HepG2 (cell line): ENCODE data around the gene MACROD2. TPM values are rescaled to one million over a fixed set of nuclear protein-coding genes. Genes with fewer than 3 reads are reported as not detected.

ENCODE experiments used
- ATAC-seq: fragments of 200-7000 bp; cut with Tn5 transposase; 3 replicates; pipeline ENCODE4 v1.9.1; 2020; ENCODE audit warnings: mild to moderate bottlenecking, moderate library complexity
- BruUV-seq: library from RNA; stranded (reverse); fragments of 400-500 nt; replicated peaks from 2 replicates; lab custom pipeline; 2021; lab: Mats Ljungman, UMichigan
- CTCF ChIA-PET: fragments of 300-600 bp; formaldehyde crosslinking; extraction: SDS; loops from one replicate; lab custom pipeline; 2021; ENCODE audit warnings: low total read pairs, inconsistent platforms, low intra/inter-chr PET ratio; lab: Yijun Ruan, JAX
- POLR2A ChIA-PET: fragments of 350-600 bp; sonication (Branson Sonifier 250); formaldehyde crosslinking; loops from one replicate; lab custom pipeline; 2020; ENCODE audit warnings: antibody characterized with exemption, inconsistent platforms; lab: Yijun Ruan, JAX
- DNase-seq: peaks from one replicate; pipeline ENCODE4 v3.0.0-alpha.2; 2015; ENCODE audit warnings: low spot score
- FAIRE-seq: peaks from 3 replicates; lab custom pipeline; 2011; peaks lifted over from hg19 to GRCh38; lab: Jason Lieb, UNC
- H2AFZ ChIP-seq: one replicate; pipeline ENCODE4 v1.6.1; 2011; ENCODE audit warnings: low read length, inconsistent platforms
- H3K27ac ChIP-seq: fragments of 300-600 bp; 3 replicates; pipeline ENCODE4 v1.8.0; 2011; ENCODE audit warnings: mixed run types, mild to moderate bottlenecking, mixed read lengths, low read length, inconsistent platforms; ENCODE audit not compliant: insufficient read depth; ENCODE audit errors: extremely low read length
- H3K27me3 ChIP-seq, 2 experiments: fragments of 200-600 bp in 1 of 2; 2 replicates in 1 of 2; 3 replicates in 1 of 2; pipeline versions ENCODE4 v1.6.0 to v1.8.0; 2011; ENCODE audit warnings: low read length in 2 of 2, mild to moderate bottlenecking in 2 of 2, moderate library complexity in 2 of 2, inconsistent platforms in 1 of 2; ENCODE audit not compliant: insufficient read depth in 2 of 2, control insufficient read depth in 1 of 2
- H3K36me3 ChIP-seq, 2 experiments: fragments of 200-600 bp in 1 of 2; replicated peaks in 1 of 2; 2 replicates in 1 of 2; 3 replicates in 1 of 2; pipeline versions ENCODE4 v1.5.1 to v1.8.0; 2011; ENCODE audit warnings: low read length in 2 of 2, inconsistent platforms in 1 of 2; ENCODE audit not compliant: insufficient read depth in 2 of 2, control insufficient read depth in 1 of 2
- H3K4me1 ChIP-seq: 2 replicates; pipeline ENCODE4 v1.5.1; 2012; ENCODE audit warnings: low read length, inconsistent platforms; ENCODE audit not compliant: insufficient read depth
- H3K4me2 ChIP-seq: 2 replicates; pipeline ENCODE4 v1.6.0; 2011; ENCODE audit warnings: low read depth, low read length, inconsistent platforms
- H3K4me3 ChIP-seq, 3 experiments: fragments of 200-600 bp in 1 of 3; sonication (generic), shearing (Covaris generic) in 1 of 3; replicated peaks in 1 of 3; 2 replicates each; pipeline ENCODE4 v1.5.1; 2011 to 2016; ENCODE audit warnings: low read length in 3 of 3, inconsistent platforms in 2 of 3, low read depth in 2 of 3, mild to moderate bottlenecking in 2 of 3, control low read depth in 1 of 3, mixed read lengths in 1 of 3; ENCODE audit not compliant: insufficient read depth in 1 of 3
- H3K79me2 ChIP-seq: one replicate; pipeline ENCODE4 v1.6.1; 2011; ENCODE audit warnings: low read length, inconsistent platforms; ENCODE audit not compliant: insufficient read depth
- H3K9ac ChIP-seq: 2 replicates; pipeline ENCODE4 v1.6.0; 2011; ENCODE audit warnings: mild to moderate bottlenecking, low read depth, low read length, inconsistent platforms; ENCODE audit not compliant: insufficient read depth
- H3K9me3 ChIP-seq: 2 replicates; pipeline ENCODE4 v1.5.1; 2012; ENCODE audit warnings: mild to moderate bottlenecking, low read length
- H4K20me1 ChIP-seq: 2 replicates; pipeline ENCODE4 v1.6.0; 2011; ENCODE audit warnings: inconsistent platforms, mild to moderate bottlenecking, low read length, moderate library complexity; ENCODE audit not compliant: insufficient read depth
- ZFP36L2 ChIP-seq: sonication (generic); formaldehyde crosslinking; IDR thresholded peaks from 2 replicates; pipeline ENCODE4 v1.4.0; 2020; ENCODE audit warnings: missing genetic modification reagents
- ZNF552 ChIP-seq: sonication (generic); formaldehyde crosslinking; IDR thresholded peaks from 2 replicates; pipeline ENCODE4 v1.9.0; 2022; ENCODE audit warnings: missing genetic modification reagents, mild to moderate bottlenecking, borderline replicate concordance
- ZNF720 ChIP-seq: sonication (generic); formaldehyde crosslinking; IDR thresholded peaks from 2 replicates; pipeline ENCODE4 v1.4.0; 2020; ENCODE audit warnings: missing genetic modification reagents
- WGBS: methylation state at CpG from one replicate; pipeline ENCODE4 v1.1.6; 2017; ENCODE audit warnings: low lambda C conversion rate; 5-methylcytosine and 5-hydroxymethylcytosine counted together
- in situ Hi-C: cut with HindIII; loops from 2 replicates; pipeline ENCODE4 v1.10.0; 2017; ENCODE audit warnings: low pct_unique_long_range_greater_than_20kb; ENCODE audit not compliant: extremely low pct_ligation_motif_present
- intact Hi-C: fragments of 100-400 bp; cut with micrococcal nuclease; formaldehyde crosslinking; loops from one replicate; pipeline ENCODE4 v1.10.0; 2022; ENCODE audit not compliant: unreplicated experiment
- polyA plus RNA-seq, 8 experiments: library from polyadenylated mRNA; depleted of rRNA in 3 of 8; stranded (reverse) in 7 of 8; unstranded in 1 of 8; fragments of >200 nt; fragmentation: Illumina TruSeq in 4 of 8; extraction: Trizol in 4 of 8; gene quantifications; 2 replicates each; pipeline versions ENCODE4 v1.2.1 to v1.2.3, GENCODE V29; 2011 to 2016; ENCODE audit warnings: low read depth in 4 of 8, missing spikeins in 1 of 8, mixed read lengths in 1 of 8; ENCODE audit not compliant: insufficient read depth in 1 of 8
- total RNA-seq, 5 experiments: library from RNA; depleted of rRNA; stranded (reverse); fragments of >200 nt; fragmentation: Illumina TruSeq; extraction: Trizol; gene quantifications; 2 replicates each; pipeline ENCODE4 v1.2.3, GENCODE V29; 2016; ENCODE audit warnings: low read depth in 1 of 5
- TF ChIP-seq, protein P1 (sequence below), 2 experiments: fragments of 450-650 bp in 1 of 2; sonication (generic) in 1 of 2; formaldehyde crosslinking; IDR thresholded peaks; 2 replicates each; pipeline versions ENCODE4 v1.5.0 to v1.8.0; 2020 to 2022; ENCODE audit warnings: mild to moderate bottlenecking in 1 of 2, missing genetic modification reagents in 1 of 2
- TF ChIP-seq, protein P2 (sequence below): sonication (generic); formaldehyde crosslinking; IDR thresholded peaks from 2 replicates; pipeline ENCODE4 v1.4.0; 2020; ENCODE audit warnings: missing genetic modification reagents, borderline replicate concordance

MACROD2 gene
- total and polyA plus RNA-seq, 2 of the 13 experiments (the other 11 are each of a cell fraction or from before 2014, with no cell fraction given): 0.13 to 0.51 TPM

DNA sequence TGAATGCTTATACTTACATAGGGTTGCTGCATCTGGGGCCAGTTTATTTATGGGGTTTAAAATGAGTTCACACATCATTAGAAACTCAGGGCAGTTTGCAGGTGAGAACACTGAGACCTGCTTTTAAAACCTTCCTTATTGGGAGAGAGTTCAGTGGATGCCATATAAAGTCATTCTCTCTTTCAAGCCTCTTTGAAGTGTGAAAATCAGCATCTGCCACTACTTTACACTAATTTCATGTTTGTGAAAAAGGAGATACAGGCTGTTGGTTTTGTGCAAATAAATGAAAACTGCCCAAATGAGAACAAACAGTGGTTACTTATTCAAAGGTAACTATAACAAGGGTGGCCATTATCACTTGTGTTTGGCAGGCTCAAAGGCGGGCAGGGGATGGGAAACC is 2047.4 kb downstream of the MACROD2 start (continued):
- TF ChIP-seq, protein P1, sequence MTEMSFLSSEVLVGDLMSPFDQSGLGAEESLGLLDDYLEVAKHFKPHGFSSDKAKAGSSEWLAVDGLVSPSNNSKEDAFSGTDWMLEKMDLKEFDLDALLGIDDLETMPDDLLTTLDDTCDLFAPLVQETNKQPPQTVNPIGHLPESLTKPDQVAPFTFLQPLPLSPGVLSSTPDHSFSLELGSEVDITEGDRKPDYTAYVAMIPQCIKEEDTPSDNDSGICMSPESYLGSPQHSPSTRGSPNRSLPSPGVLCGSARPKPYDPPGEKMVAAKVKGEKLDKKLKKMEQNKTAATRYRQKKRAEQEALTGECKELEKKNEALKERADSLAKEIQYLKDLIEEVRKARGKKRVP (CRISPR knock-in tag; IDR thresholded peaks at IDR 0.05): no peak
- TF ChIP-seq ZNF720 (CRISPR knock-in tag) (no peak), ZFP36L2 (no peak)

DNA sequence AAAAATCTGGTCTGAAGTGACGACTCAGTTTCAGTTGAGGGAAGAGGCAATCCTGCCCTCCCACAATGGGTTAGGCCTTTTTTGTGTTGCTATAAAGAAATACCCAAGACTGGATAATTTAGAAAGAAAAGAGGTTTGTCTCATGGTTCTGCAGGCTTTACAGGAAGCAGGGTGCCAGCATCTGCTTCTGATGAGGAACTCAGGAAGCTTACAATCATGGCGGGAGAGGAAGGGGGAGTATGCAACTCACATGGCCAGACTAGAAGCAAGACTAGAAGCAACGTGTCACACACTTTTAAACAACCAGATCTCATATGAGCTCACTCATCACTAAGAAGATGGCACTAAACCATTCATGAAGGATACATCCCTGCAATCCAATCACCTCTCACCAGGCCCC is 2048.6 kb downstream of the MACROD2 start:
- Histone ChIP-seq H3K4me1 (no peaks in the 10 kb centered on the region), H3K4me3 (no peak overlapping the region), H3K79me2 (no peaks in the 10 kb centered on the region), H3K27ac (no peak overlapping the region), H4K20me1 (no peaks in the 10 kb centered on the region), H3K9me3 (peaks cover 36% of the 10 kb centered on the region; the same call in 1 of the 2 replicates), H3K9ac (no peak overlapping the region), H3K4me2 (no peak overlapping the region), H2AFZ (no peak overlapping the region), H3K27me3 (no peaks in the 10 kb centered on the region), H3K36me3 (no peaks in the 10 kb centered on the region)
- CTCF ChIA-PET: no interaction called here
- DNase-seq (no peak), ATAC-seq (no peak), FAIRE-seq (no peak)
- no TSS peak for BruUV-seq
- POLR2A ChIA-PET: no interaction called here
- WGBS: 37% methylated on average over 3 of the region's 3 CpGs
- intact Hi-C loops: no loop called here
- TF ChIP-seq, protein P2, sequence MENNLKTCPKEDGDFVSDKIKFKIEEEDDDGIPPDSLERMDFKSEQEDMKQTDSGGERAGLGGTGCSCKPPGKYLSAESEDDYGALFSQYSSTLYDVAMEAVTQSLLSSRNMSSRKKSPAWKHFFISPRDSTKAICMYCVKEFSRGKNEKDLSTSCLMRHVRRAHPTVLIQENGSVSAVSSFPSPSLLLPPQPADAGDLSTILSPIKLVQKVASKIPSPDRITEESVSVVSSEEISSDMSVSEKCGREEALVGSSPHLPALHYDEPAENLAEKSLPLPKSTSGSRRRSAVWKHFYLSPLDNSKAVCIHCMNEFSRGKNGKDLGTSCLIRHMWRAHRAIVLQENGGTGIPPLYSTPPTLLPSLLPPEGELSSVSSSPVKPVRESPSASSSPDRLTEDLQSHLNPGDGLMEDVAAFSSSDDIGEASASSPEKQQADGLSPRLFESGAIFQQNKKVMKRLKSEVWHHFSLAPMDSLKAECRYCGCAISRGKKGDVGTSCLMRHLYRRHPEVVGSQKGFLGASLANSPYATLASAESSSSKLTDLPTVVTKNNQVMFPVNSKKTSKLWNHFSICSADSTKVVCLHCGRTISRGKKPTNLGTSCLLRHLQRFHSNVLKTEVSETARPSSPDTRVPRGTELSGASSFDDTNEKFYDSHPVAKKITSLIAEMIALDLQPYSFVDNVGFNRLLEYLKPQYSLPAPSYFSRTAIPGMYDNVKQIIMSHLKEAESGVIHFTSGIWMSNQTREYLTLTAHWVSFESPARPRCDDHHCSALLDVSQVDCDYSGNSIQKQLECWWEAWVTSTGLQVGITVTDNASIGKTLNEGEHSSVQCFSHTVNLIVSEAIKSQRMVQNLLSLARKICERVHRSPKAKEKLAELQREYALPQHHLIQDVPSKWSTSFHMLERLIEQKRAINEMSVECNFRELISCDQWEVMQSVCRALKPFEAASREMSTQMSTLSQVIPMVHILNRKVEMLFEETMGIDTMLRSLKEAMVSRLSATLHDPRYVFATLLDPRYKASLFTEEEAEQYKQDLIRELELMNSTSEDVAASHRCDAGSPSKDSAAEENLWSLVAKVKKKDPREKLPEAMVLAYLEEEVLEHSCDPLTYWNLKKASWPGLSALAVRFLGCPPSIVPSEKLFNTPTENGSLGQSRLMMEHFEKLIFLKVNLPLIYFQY: no peak
- no peak for TF ChIP-seq ZNF552 (CRISPR knock-in tag)
- in situ Hi-C loops: no loop called here
